Lung (tissue), 12 donors: Measurements from ENCODE around the gene ARMC8. TPM values are rescaled to one million over a fixed set of nuclear protein-coding genes. Genes with fewer than 3 reads are reported as not detected.
A peak's percentile ranks its signal among the peaks of the same experiment; 100 is the strongest.

Experiments
- ATAC-seq: fragments of 200-7000 bp; cut with Tn5 transposase; one replicate; pipeline ENCODE4 v1.9.1; 2020; ENCODE audit warnings: moderate number of reproducible peaks; ENCODE audit not compliant: insufficient read depth, low FRiP score
- DNase-seq, 3 donors: peaks; one replicate each; pipeline ENCODE4 v3.0.0-alpha.2; 2013 to 2017
- H3K27ac ChIP-seq, 2 donors: one replicate each; pipeline ENCODE4 v1.5.1; 2013; ENCODE audit warnings: mild to moderate bottlenecking in 2 of 2, moderate library complexity in 2 of 2, control low read depth in 1 of 2, inconsistent platforms in 1 of 2, low read depth in 1 of 2, low read length in 1 of 2
- H3K27me3 ChIP-seq, 3 donors: one replicate each; pipeline ENCODE4 v1.5.1; 2013; ENCODE audit warnings: low read length in 2 of 3; ENCODE audit not compliant: control insufficient read depth in 3 of 3, insufficient read depth in 3 of 3
- H3K36me3 ChIP-seq, 4 donors: one replicate each; pipeline ENCODE4 v1.5.1; 2013; ENCODE audit warnings: low read length in 4 of 4, mild to moderate bottlenecking in 1 of 4, moderate library complexity in 1 of 4; ENCODE audit not compliant: control insufficient read depth in 4 of 4, insufficient read depth in 4 of 4
- H3K4me1 ChIP-seq, 5 donors: one replicate each; pipeline ENCODE4 v1.5.1; 2013; ENCODE audit warnings: low read length in 5 of 5, mild to moderate bottlenecking in 2 of 5, moderate library complexity in 1 of 5; ENCODE audit not compliant: control insufficient read depth in 5 of 5, insufficient read depth in 5 of 5
- H3K4me3 ChIP-seq: one replicate; pipeline ENCODE4 v1.5.1; 2013; ENCODE audit warnings: mild to moderate bottlenecking, control low read depth, moderate library complexity
- H3K9ac ChIP-seq, 2 donors: one replicate each; pipeline ENCODE4 v1.5.1; 2013; ENCODE audit warnings: low read length in 2 of 2, control low read depth in 1 of 2; ENCODE audit not compliant: insufficient read depth in 1 of 2
- H3K9me3 ChIP-seq, 4 donors: one replicate each; pipeline ENCODE4 v1.5.1; 2013; ENCODE audit warnings: low read length in 3 of 4, mild to moderate bottlenecking in 1 of 4, moderate library complexity in 1 of 4; ENCODE audit not compliant: control insufficient read depth in 4 of 4, insufficient read depth in 3 of 4
- WGBS, 2 donors: extraction: QIAGEN DNeasy Blood & Tissue Kit; methylation state at CpG; one replicate each; pipeline ENCODE4 v1.1.7; 2013; 5-methylcytosine and 5-hydroxymethylcytosine counted together
- polyA plus RNA-seq, 2 donors: library from polyadenylated mRNA; stranded (reverse); fragments of 200-250 nt; gene quantifications; one replicate each; pipeline ENCODE4 v1.2.1, GENCODE V29; 2013
- total RNA-seq, 2 donors: library from RNA; depleted of rRNA in 1 of 2; stranded (reverse); fragments of >200 nt in 1 of 2; gene quantifications; one replicate each; pipeline ENCODE4 v1.2.1, GENCODE V29; 2014 to 2021
- TF ChIP-seq, protein P1 (sequence below): IDR thresholded peaks from 2 replicates; pipeline ENCODE4 v1.5.1; 2012; ENCODE audit warnings: mild to moderate bottlenecking; ENCODE audit errors: control extremely low read depth, extremely low read depth
- donor health status: control.
- donor health status: control.
- donor health status: Bipolar disorder and iron deficiency.
- donor health status: healthy.
- donor health status: DM: yes; HTN: yes; CAD: no.

The ARMC8 gene
- total and polyA plus RNA-seq, 4 donors = 14.2 to 68.8 (median 37.9) TPM

DNA sequence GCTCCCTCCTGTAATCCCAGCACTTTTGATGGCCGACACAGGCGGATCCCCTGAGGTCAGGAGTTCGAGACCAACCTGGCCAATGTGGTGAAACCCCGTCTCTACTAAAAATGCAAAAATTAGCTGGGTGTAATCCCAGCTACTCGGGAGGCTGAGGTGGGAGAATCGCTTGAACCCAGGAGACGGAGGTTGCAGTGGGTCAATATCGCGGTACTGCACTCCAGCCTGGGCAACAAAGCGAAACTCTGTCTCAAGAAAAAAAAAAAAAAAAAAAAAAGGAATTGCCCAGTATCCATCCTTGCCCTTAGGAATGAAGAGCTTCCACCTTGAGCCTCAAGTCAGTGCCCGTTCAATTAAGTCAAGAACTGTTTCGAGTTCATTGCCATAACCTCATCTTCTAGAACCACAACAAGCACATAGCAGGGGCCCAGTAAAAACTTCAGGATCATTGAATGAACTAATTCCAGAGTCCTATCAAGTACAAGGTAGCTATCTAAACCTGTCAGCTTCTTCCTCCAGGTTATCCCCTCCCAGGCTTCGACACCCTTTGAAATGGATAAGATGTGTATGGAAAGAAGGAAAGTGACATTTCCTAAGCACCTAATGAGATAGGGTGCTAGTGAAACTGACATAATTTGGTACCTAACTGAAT is 13.2 kb upstream of the ARMC8 start:
- Histone ChIP-seq H3K4me1 (peaks cover 0 to 12% (median 5%) of the 10 kb centered on the region in 5 donors), H3K9me3 (no peaks in the 10 kb centered on the region), H3K9ac (peak overlapping the region; percentile 87), H3K36me3 (peaks cover 0 to 21% (median 8%) of the 10 kb centered on the region in 4 donors), H3K27me3 (no peaks in the 10 kb centered on the region), H3K27ac (no peak overlapping the region), H3K4me3 (peak overlapping the region; percentile 93)
- TF ChIP-seq, protein P1, sequence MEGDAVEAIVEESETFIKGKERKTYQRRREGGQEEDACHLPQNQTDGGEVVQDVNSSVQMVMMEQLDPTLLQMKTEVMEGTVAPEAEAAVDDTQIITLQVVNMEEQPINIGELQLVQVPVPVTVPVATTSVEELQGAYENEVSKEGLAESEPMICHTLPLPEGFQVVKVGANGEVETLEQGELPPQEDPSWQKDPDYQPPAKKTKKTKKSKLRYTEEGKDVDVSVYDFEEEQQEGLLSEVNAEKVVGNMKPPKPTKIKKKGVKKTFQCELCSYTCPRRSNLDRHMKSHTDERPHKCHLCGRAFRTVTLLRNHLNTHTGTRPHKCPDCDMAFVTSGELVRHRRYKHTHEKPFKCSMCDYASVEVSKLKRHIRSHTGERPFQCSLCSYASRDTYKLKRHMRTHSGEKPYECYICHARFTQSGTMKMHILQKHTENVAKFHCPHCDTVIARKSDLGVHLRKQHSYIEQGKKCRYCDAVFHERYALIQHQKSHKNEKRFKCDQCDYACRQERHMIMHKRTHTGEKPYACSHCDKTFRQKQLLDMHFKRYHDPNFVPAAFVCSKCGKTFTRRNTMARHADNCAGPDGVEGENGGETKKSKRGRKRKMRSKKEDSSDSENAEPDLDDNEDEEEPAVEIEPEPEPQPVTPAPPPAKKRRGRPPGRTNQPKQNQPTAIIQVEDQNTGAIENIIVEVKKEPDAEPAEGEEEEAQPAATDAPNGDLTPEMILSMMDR = no peak
- WGBS, 2 donors = 63 to 71% methylated on average over 13 of the region's 13 CpGs
- peak in 1 of 3 donors; percentile 12 for DNase-seq
- ATAC-seq = peak; percentile 8

DNA sequence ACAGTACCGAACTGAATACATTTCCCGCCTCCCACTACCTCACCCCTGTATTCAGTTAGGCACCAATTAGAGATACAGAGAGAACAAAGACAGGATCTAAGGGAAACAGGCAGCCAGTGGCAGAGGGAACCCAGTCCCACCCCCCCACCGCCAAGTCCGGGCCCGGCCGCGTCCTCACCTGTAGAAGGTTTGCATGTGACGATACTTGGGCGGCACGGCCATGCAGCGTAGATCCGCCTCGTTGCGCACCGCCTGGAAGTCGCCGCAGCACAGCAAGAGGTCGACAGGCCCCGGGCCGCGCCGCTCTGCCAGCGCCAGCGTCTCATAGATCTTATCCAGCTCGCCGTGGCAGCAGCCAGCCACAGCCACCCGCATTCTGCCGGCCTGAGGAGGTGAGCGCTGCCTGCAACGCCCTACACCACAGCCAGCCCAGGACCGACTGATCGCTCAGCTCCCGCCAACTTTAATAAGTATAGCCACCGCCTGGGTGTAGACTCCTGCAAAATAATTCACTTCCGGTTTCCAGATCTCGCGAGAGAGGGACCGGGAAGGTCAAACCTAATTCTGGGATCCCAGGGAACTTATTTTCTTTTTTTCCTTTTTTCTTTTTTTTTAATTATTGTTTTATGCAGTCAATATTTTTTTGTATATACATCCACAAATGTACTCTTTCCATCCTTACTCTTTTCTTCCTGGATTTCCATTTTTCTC is 12.5 kb upstream of the ARMC8 start, which contains the start of gene DBR1:
Gene DBR1, minus strand, starts transcription at position 501 of the 711 bp plus-strand sequence. Its CDS starts 126 bp downstream, at position 375.
- H3K36me3 ChIP-seq = peaks cover 0 to 18% (median 7%) of the 10 kb centered on the region in 4 donors
- 0% methylated on average over 37 to 38 of the region's 38 CpGs for WGBS, 2 donors
- H3K4me3 ChIP-seq = peak within 1 kb of the TSS; percentile 93
- DNase-seq (peak; percentile 88 to 94 (median 93)), ATAC-seq (peak; percentile 95)
- H3K9ac ChIP-seq = peak within 1 kb of the TSS; percentile 87
- H3K9me3 ChIP-seq = no peaks in the 10 kb centered on the region
- H3K27ac ChIP-seq = peak within 1 kb of the TSS; percentile 61 to 85
- H3K4me1 ChIP-seq = peaks cover 0 to 12% (median 5%) of the 10 kb centered on the region in 5 donors
- TF ChIP-seq, protein P1 = no peak
- H3K27me3 ChIP-seq = no peaks in the 10 kb centered on the region

DNA sequence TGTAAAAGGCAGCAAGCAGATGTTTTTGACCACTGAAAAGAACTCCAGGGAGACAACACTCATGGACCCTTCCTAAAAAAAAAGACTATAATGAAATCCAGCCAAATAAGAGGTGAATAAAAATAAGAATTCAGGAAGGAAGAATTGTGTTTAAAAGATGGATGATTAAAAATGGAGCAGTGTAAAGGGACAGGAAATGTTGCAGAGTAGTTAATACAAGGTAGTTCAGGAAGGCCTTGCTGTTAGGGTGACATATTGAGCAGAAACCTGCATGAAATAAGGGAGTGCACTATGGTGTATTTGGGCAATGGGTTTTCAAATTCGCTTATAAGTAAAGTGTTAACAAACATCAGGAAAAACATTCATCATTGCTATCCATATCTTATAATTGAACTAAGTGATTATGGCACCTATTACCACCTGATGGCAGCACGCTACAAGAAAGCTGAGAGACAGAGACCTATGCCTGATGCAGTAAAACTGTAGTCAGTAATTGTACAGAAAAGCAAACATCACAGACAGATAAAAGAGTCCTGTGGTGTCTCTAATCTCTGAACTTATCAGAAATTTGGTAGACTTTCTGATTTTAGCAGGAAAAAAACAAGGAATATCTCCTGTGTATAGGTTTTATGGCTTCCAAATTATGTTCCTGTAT is 6.6 kb upstream of the ARMC8 start:
- Histone ChIP-seq H3K9ac (no peak overlapping the region), H3K9me3 (no peaks in the 10 kb centered on the region), H3K27me3 (peaks cover 0 to 7% (median 5%) of the 10 kb centered on the region in 3 donors), H3K27ac (no peak overlapping the region), H3K36me3 (no peaks in the 10 kb centered on the region), H3K4me1 (no peaks in the 10 kb centered on the region), H3K4me3 (no peak overlapping the region)
- DNase-seq (peak in 1 of 3 donors; percentile 13), ATAC-seq (no peak)
- TF ChIP-seq, protein P1 = peak; percentile 25
- 14% methylated on average over 2 of the region's 2 CpGs for WGBS, 2 donors
